HG02970 (cell line): ENCODE results near the gene UNK.

Experiments used
- ATAC-seq: cut with Tn5 transposase; IDR thresholded peaks from one replicate; pipeline ENCODE4 v1.9.1; 2021; ENCODE audit warnings: mild to moderate bottlenecking, moderate library complexity, moderate number of reproducible peaks; ENCODE audit not compliant: unreplicated experiment, low FRiP score

UNK gene

DNA sequence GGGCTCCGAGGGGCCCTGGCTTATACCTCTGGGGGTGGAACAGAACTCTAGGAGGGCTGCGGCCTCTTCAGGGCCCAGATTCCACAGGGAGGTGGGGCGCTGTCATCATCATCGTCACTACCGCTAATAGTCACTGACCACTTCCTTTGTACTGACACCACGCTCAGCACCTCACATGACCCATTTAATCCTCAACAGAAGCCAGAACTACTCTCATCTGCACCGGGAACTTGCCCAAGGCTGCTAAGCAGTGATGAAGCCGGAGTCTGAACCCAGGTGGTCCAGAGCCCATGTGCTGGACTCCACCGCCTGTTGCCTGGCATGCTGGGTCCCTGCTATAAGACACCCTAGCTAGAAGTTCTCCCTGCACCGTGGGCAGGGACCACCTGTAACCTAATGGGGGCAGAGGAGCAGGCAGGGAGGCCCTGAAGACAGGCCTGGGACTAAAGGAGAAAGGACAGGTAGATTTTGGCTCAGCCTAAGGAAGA, 47.6 kb downstream of the UNK start:
- ATAC-seq, result no peak

GRCh38 chr17:75832652-75833400, 48.2 kb downstream of the UNK start:
- ATAC-seq, result no peak

DNA sequence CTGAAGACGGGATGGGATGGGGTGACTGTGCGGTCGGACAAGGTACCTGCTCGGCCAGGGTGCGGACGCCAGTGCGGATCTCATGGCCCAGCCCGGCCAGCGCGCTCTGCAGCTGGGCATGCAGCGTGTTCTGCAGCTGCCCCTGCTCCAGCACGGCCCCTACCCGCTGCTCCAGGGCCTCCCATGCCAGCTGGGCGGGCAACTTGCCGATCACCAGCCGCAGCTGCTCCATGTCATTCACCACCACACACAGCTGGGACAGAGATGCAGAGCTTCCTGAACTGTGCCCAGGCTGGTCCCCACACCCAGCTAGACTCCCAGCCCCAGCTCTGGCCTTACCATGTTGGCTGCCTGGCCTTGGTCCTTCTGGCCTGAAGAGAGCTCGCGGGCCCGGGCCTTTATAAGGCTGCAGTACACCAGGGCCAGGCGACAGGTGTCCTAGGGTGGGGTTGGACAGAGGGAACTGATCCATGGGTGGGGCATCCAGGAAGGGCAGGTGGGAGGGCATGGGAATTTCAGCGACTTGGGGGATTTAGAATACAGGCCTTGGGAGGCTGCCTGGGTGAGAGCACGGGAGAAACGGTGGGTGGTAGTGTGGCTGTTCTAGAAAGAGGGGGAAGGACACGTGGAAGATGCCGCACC, 49.8 kb downstream of the UNK start:
- ATAC-seq, result no peak

DNA sequence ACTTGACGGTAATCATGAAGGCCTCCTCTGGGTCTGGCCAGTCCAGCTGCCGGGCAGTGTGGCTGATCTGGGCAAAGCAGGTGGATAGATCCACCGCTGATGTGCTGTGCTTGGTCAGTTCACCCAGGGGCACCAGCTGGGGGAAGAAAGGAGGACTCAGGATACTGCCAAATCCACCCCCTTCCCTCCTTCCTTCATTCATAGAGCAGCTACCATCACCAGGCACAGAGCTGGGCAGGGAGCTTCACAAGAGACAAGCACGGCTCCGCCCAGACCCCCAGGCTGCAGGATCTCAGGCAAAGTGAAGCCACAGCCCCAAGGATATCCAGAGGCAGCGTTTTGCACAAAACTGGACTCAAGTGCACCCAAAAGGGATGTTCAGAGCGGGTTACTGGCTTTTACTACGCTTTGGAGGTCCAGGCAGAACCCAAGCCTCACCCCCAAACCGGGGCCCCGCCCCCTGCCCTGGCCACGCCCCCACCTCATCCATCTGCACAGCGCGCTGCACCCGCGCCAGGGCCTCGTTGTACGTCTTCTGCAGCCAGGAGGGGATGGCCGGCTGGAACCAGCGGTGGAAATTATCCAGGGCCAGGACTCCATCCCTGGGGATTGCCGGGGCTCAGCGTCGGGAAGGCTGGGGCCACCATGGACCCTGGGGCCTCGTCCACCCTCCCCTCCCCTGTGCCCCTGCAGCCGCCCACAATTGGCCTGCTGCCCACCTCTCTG, 50.5 kb downstream of the UNK start:
- no peak for ATAC-seq

DNA sequence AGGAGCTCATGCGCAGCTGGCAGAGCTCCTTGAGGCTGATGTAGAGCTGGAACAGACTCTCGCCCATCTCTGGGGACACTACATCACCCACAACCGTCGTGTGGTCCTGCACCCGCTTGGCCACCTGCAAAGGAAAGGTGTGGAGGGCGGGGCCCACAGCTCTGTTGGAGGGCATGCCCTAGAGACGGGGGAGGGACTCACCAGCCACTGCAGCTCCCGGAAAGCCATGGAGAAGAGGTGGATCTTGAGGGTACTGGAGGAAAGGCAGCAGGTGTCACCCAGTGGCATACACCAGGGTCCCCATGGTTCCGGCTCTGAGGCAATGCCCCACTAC, 51.0 kb downstream of the UNK start:
- no peak for ATAC-seq

DNA sequence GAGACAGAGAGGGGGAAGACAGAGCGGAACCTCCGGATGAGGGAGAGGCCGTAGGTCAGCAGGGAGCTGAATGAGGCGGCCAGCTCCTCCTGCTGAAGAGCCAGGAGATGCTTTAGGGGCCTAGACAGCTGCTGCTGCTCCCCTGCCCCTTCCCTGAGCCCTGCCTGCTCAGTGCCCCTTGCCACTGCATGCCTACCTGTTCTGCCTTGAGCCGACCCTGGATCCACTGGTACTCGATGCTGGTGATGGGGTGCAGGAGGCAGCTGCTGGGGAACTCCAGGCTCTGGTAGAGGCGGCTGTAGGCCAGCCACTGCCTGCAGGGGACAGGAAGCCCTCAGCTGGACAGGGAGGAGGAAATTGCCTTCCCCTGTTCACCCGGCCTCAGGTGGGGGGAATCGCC, 52.0 kb downstream of the UNK start:
- no peak for ATAC-seq

GRCh38 chr17:75837899-75838298, 53.3 kb downstream of the UNK start:
- no peak for ATAC-seq

GRCh38 chr17:75838410-75838809, 53.8 kb downstream of the UNK start:
- ATAC-seq, result no peak

DNA sequence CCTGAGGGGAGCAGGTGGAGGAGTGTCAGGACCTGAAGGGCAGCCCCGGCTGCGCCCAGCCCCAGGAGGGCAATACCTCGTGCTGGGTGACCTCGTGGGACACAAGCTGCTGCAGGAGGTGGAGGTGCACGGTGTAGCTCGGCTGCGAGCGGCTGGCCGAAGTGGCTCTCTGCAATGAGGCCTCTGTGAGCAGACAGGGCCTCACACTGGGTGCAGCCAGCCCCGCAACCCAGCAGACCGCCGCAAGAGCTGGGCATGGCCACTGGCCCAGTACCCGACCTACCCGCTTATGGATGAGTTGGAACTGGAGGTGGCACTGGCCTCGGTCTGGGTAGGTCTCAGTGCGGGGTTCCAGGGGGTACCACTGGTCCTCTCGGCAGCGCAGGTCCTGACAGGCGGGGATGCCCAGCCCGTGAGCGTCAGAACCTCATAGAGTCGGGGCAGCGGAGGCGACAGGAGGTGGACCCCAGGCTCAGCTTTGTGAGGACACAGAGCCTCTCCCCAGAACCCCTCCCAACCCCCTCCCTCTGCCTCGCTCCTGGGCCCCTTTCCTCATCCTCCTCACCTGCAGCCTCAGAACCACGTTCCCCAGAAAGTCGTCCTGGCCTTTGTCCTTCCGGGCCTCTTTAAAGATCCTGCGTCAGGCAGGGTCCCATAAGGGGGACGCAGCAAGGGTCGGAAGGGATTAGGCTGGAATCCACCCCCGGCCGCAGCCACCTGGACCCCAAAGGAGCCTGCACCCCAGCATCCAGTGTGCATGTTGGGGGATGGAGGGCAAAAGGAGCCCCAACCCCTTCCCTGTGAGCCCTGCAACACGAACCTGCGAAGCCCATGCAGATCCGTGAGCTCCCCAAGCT, 55.6 kb downstream of the UNK start:
- no peak for ATAC-seq

- ATAC-seq, result no peak
These were observed 56.2 kb downstream of the UNK start for GRCh38 chr17:75840799-75841164.

DNA sequence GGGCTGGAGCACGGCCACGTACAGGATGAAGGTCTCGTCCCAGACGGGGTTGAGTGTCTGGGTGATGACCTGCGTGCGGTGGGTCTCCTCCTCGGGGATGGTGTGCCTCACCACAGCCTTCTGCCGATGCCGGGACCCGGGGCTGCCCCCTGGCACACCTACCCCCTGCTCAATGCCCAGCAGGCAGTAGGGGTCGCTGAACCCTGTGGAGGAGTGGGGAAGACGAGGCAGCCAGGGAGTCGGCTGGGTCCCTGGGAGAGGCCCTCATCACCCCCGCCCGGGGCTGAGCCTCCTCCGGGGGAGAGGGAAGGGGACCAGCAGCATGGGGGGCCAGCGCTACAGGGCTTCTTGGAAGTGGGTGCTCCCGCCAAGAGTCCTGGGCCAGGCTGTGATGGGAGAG, 57.8 kb downstream of the UNK start:
- ATAC-seq, result no peak

- no peak for ATAC-seq
These were observed 58.5 kb downstream of the UNK start for GRCh38 chr17:75842963-75843576.

- ATAC-seq, result no peak
These were observed 59.2 kb downstream of the UNK start, which contains the start of gene UNC13D for GRCh38 chr17:75843577-75844529. Gene UNC13D, minus strand, starts transcription at chr17:75844404. Its CDS starts 67 bp downstream, at chr17:75844337.

DNA sequence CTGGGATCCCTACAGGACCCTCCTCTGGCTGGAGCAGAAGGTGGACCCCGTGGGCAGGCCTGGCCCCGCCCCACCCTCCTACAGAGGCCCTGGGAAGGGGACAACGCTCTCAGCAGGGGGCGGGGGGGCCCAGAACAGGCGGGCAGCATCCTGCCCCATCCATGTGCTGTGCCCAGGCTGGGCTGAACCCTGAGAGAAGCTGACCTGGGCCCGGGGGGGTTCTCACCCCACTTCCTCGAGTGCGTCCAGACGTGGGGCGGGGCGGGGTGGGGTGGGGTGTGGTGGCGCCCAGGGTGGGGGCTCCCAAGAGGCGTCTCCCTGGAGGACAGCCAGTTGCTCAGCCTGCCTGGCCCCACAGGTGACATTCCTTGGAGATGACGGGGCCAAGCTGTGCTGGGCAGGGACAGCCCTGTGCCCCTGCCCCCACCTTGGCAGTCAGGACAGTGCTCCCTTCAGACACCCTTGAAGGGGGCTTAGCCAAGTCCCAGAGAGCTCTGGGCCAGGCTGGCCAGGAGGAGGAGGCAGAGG, 60.0 kb downstream of the UNK start:
- ATAC-seq, result peak; percentile 8

- ATAC-seq, result peak; percentile 50
These were observed 60.6 kb downstream of the UNK start for GRCh38 chr17:75845058-75845711.

DNA sequence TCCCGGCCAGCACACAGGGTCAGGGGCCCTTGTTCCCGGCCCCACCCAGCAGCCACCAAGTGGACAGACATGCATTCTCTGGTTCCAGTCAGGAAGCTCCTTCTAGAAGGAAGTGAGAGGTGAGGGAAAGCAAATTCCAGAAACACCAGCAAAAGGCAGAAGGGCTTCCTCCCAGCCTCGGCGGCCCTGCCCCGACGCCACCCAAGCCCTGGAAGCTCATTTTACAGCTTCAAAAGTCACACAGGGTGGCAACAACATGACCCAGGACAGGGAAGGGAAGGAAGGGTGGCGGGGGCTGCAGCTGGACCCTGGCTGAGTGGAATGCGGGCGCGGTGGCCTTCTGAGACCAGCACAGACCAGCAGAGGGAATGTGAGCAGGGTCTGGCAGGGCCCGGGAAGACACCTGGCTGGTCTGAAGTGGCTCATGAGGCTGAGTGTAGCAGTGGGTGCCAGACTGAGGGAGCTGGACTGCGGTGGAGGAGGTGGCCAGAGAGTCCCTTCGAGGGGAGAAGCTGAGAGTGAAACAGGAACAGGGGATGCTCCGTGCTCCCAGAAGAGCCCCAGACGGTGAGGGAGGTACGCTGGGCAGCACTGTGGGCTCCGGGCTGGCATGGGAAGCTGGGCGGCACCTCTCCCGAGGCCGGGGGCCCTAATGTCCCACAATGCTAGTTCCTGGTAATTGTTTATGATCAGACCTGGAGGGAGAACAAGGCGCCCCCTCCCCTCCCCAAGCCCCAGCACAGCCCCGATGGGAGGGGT, 61.5 kb downstream of the UNK start:
- ATAC-seq, result no peak
